AG09309 (cell line): ENCODE results near the gene MSI1.

ENCODE experiments used
- DNase-seq: peaks from one replicate; pipeline ENCODE4 v3.0.0-alpha.2; 2010; ENCODE audit warnings: low read depth
- H3K4me3 ChIP-seq: 2 replicates; pipeline ENCODE4 v1.5.1; 2011; ENCODE audit warnings: mild to moderate bottlenecking, low read depth, low read length, moderate library complexity; ENCODE audit not compliant: control insufficient read depth
- CTCF ChIP-seq: IDR thresholded peaks from 2 replicates; pipeline ENCODE4 v1.5.1; 2011; ENCODE audit warnings: mild to moderate bottlenecking, low read depth, low read length, inconsistent platforms; ENCODE audit not compliant: insufficient read depth, control insufficient read depth; ENCODE audit errors: missing control alignments

MSI1 gene

GRCh38 chr12:120370343-120371243, 1.6 kb upstream of the MSI1 start:
- no peak overlapping the region for H3K4me3 ChIP-seq
- DNase-seq: no peak
- no peak for TF ChIP-seq CTCF

GRCh38 chr12:120369603-120370342, 809 bp upstream of the MSI1 start:
- no peak for DNase-seq
- H3K4me3 ChIP-seq: no peak overlapping the region
- TF ChIP-seq CTCF: no peak

- H3K4me3 ChIP-seq: no peak overlapping the region; the same call in 1 of the 2 replicates
- TF ChIP-seq CTCF: no peak
- no peak for DNase-seq
Observed at GRCh38 chr12:120367924-120368788, 808 bp downstream of the MSI1 start.

GRCh38 chr12:120367233-120367923, 1.6 kb downstream of the MSI1 start:
- H3K4me3 ChIP-seq: no peak overlapping the region
- peak; percentile 22 for TF ChIP-seq CTCF
- DNase-seq: no peak

- DNase-seq: no peak
- no peak overlapping the region for H3K4me3 ChIP-seq
- TF ChIP-seq CTCF: no peak
Observed at GRCh38 chr12:120366845-120367232, 2.1 kb downstream of the MSI1 start.

GRCh38 chr12:120366341-120366705, 2.6 kb downstream of the MSI1 start:
- DNase-seq: no peak
- TF ChIP-seq CTCF: no peak
- H3K4me3 ChIP-seq: no peak overlapping the region
